Activated CD8-positive, alpha-beta T cell treated with anti-CD3 and anti-CD28 coated beads, Interleukin-2, amount 10 ng/mL, durations not matched to agents 7 days and 5 days (primary cell): ENCODE results near the gene NRP1. TPM values are rescaled to one million over a fixed set of nuclear protein-coding genes. Genes with fewer than 3 reads are reported as not detected.

Experiments used
- ATAC-seq: fragments of 150-1000 bp; cut with Tn5 transposase; one replicate; pipeline ENCODE4 v1.10.0; 2021; ENCODE audit warnings: moderate library complexity
- CTCF ChIA-PET: fragments of 350-600 bp; sonication (Branson Sonifier 250); formaldehyde crosslinking; loops from one replicate; lab custom pipeline; 2021; ENCODE audit warnings: antibody characterized with exemption; lab: Charles Lee
- POLR2A ChIA-PET: fragments of 350-600 bp; sonication (Branson Sonifier 250); formaldehyde crosslinking; loops from one replicate; lab custom pipeline; 2021; ENCODE audit warnings: antibody characterized with exemption; lab: Charles Lee
- DNase-seq: peaks from one replicate; pipeline ENCODE4 v3.0.0-alpha.2; 2020
- H3K27ac Mint-ChIP-seq: one replicate; pipeline ENCODE4 v1.8.0; 2021; ENCODE audit warnings: mild to moderate bottlenecking, mixed read lengths
- H3K27me3 Mint-ChIP-seq: one replicate; pipeline ENCODE4 v1.8.0; 2021; ENCODE audit warnings: low read depth, mixed read lengths
- H3K36me3 Mint-ChIP-seq: one replicate; pipeline ENCODE4 v1.8.0; 2021; ENCODE audit warnings: low read depth, mixed read lengths
- H3K4me1 Mint-ChIP-seq: one replicate; pipeline ENCODE4 v1.8.0; 2021; ENCODE audit warnings: low read depth, mixed read lengths
- H3K4me3 Mint-ChIP-seq: one replicate; pipeline ENCODE4 v1.8.0; 2021; ENCODE audit warnings: mild to moderate bottlenecking, mixed read lengths
- H3K9me3 Mint-ChIP-seq: one replicate; pipeline ENCODE4 v1.8.0; 2022; ENCODE audit warnings: mixed read lengths; ENCODE audit not compliant: insufficient read depth
- total RNA-seq, 2 experiments: library from RNA; stranded (reverse); gene quantifications; one replicate each; pipeline ENCODE4 v1.2.3, GENCODE V29; 2021

NRP1 gene
- total RNA-seq, 2 experiments from 2014 or later, result 0.11 to 0.23 TPM

DNA sequence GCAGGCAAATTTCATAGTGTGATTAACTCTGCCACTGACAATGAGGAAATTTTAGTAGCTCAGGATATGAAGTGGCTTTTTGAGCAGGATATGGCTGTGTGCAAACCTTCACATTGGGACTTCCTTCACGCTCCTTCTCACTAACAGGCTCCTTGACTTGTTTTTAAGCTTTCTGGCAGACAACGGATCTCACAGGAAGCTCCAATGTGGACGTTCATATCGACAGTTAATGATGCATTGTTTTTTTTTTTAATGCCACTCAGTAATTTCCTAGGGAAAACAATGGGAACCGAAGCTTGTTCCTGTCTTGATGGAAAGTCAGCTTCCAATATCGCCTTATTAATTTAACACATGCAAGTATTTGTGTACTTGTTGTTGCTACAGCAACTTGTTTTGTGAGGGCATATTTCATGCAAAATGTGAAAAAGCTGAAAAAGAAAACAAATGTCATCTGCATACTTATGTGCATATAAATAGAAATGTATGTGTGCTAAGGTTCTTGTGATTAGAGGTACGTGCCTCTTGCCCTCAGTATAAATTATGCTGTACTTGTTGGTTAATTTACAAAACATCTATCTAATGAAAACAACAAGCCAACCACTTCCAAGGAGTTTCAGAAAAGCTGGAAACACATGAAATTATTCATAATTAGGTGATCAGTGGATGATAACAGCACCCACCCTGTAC, 84.7 kb downstream of the NRP1 start:
- Mint-ChIP-seq H3K36me3 (no peaks in the 10 kb centered on the region), H3K27me3 (peaks cover 12% of the 10 kb centered on the region), H3K27ac (no peak overlapping the region), H3K4me1 (peaks cover 33% of the 10 kb centered on the region), H3K9me3 (no peaks in the 10 kb centered on the region), H3K4me3 (no peak overlapping the region)
- no peak for DNase-seq
- POLR2A ChIA-PET, result no interaction called here
- CTCF ChIA-PET, result interaction anchor here (0.6 to 2.0 kb wide), 2 partner anchors 57 to 372 kb away, joined by 3 to 8 read pairs; no protein-coding TSS in a partner anchor
- no peak for ATAC-seq

DNA sequence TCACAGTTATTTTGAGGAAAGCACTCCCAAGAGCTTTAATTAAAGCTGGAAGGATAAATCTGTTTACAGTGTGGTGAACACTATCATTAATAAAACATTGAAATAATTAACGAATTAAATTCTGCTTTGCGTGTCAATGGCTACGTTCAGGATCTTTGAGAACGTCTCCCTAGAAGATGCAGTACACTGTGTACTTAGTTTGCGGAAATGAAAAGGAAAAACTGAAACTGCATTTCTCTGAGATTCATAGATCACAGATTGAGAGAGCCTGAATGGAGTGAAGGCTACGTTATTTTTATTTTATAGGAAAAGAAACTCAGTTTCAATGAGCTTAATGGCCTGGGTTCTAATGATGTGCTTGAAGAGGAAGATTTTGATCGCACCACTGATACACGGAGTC, 85.3 kb downstream of the NRP1 start:
- no peak overlapping the region for H3K27ac Mint-ChIP-seq
- peak; percentile 9 for ATAC-seq
- peaks cover 33% of the 10 kb centered on the region for H3K4me1 Mint-ChIP-seq
- H3K4me3 Mint-ChIP-seq, result no peak overlapping the region
- no peak for DNase-seq
- H3K36me3 Mint-ChIP-seq, result no peaks in the 10 kb centered on the region
- no peaks in the 10 kb centered on the region for H3K9me3 Mint-ChIP-seq
- ChIA-PET CTCF (interaction anchor here (0.6 to 2.0 kb wide), 2 partner anchors 56 to 371 kb away, joined by 3 to 8 read pairs; no protein-coding TSS in a partner anchor), POLR2A (no interaction called here)
- peaks cover 12% of the 10 kb centered on the region for H3K27me3 Mint-ChIP-seq

GRCh38 chr10:33248638-33249037, 85.8 kb downstream of the NRP1 start:
- Mint-ChIP-seq H3K36me3 (no peaks in the 10 kb centered on the region), H3K27ac (no peak overlapping the region), H3K9me3 (no peaks in the 10 kb centered on the region), H3K4me1 (peaks cover 33% of the 10 kb centered on the region), H3K27me3 (peaks cover 12% of the 10 kb centered on the region), H3K4me3 (no peak overlapping the region)
- ChIA-PET POLR2A (no interaction called here), CTCF (interaction anchor here (2.0 kb wide), 1 partner anchor 56 kb away, joined by 8 read pairs; no protein-coding TSS in a partner anchor)
- DNase-seq (peak; percentile 64), ATAC-seq (peak; percentile 93)

GRCh38 chr10:33247221-33247922, 87.1 kb downstream of the NRP1 start:
- Mint-ChIP-seq H3K27ac (no peak overlapping the region), H3K27me3 (peaks cover 10% of the 10 kb centered on the region), H3K36me3 (no peaks in the 10 kb centered on the region), H3K4me1 (peaks cover 28% of the 10 kb centered on the region), H3K4me3 (no peak overlapping the region), H3K9me3 (no peaks in the 10 kb centered on the region)
- ChIA-PET CTCF (interaction anchor here (1.5 kb wide), 1 partner anchor 54 kb away, joined by 5 read pairs; no protein-coding TSS in a partner anchor), POLR2A (no interaction called here)
- DNase-seq, result no peak
- no peak for ATAC-seq

DNA sequence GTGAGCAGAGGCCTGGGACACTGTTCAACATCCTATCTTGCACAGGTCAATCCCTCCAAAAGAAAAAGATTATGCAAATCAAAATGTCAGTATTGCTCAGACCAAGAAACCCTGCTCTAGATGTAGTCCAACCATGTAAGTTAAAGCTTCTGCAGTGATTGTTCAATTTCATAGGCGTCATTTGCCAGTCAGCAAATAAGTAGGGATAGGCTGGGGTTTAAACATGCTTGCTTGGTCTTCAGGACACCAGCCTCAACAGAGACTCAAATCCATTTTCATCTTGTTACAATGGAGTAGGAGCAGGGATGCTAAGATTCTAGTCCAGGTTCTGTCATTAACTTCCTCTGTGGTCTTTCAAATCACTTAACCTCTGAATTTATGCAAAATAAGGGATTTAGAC, 89.1 kb downstream of the NRP1 start:
- no peak for DNase-seq
- Mint-ChIP-seq H3K27ac (no peak overlapping the region), H3K4me3 (no peak overlapping the region), H3K36me3 (no peaks in the 10 kb centered on the region), H3K27me3 (peaks cover 15% of the 10 kb centered on the region), H3K9me3 (no peaks in the 10 kb centered on the region), H3K4me1 (peaks cover 28% of the 10 kb centered on the region)
- ATAC-seq, result no peak
- ChIA-PET POLR2A (no interaction called here), CTCF (interaction anchor here (1.1 to 1.2 kb wide), 2 partner anchors 52 to 91 kb away, joined by 3 read pairs; no protein-coding TSS in a partner anchor)

DNA sequence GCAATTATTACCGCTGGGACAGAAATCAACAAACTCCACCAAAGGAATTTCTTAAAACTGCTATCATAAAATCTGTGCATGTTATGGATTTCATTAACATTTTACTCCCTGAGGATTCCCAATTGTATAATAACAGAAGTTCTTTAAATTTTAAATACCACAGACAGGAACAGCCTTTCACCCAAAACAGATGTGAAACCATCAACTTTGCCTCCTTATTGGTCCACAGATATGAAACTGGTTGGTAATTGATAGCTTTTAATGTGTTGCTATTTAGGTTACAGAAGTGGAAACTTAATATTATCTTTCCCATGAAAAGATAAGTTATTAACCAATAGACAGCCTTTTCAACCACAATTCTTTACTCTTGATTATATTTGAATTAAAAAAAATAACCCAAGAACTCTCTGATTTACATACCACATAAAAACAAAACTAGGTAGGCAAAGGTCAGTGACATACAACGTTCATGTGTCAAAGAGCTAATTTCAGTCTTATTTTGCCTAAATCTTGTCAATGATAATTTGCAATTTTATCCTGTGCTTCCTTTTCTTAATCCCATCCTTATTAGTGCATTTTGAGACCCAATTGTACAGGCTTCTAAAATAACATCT, 90.0 kb downstream of the NRP1 start:
- H3K4me1 Mint-ChIP-seq, result peaks cover 20% of the 10 kb centered on the region
- no peak for ATAC-seq

GRCh38 chr10:33243703-33244102, 90.8 kb downstream of the NRP1 start:
- Mint-ChIP-seq H3K27me3 (peaks cover 16% of the 10 kb centered on the region), H3K4me1 (peaks cover 13% of the 10 kb centered on the region), H3K9me3 (no peaks in the 10 kb centered on the region), H3K4me3 (no peak overlapping the region), H3K27ac (no peak overlapping the region), H3K36me3 (no peaks in the 10 kb centered on the region)
- DNase-seq (no peak), ATAC-seq (no peak)
- ChIA-PET POLR2A (no interaction called here), CTCF (no interaction called here)

More for the DNA sequence above, 90.0 kb downstream of the NRP1 start:
- POLR2A ChIA-PET, result no interaction called here
- Mint-ChIP-seq H3K27me3 (peaks cover 16% of the 10 kb centered on the region), H3K4me3 (no peak overlapping the region), H3K36me3 (no peaks in the 10 kb centered on the region), H3K9me3 (no peaks in the 10 kb centered on the region), H3K27ac (no peak overlapping the region)
- CTCF ChIA-PET, result interaction anchor here (1.2 kb wide), 1 partner anchor 51 kb away, joined by 3 read pairs; no protein-coding TSS in a partner anchor
- DNase-seq, result no peak

- CTCF ChIA-PET, result no interaction called here
- Mint-ChIP-seq H3K36me3 (no peaks in the 10 kb centered on the region), H3K27me3 (peaks cover 16% of the 10 kb centered on the region), H3K4me1 (peaks cover 5% of the 10 kb centered on the region), H3K4me3 (no peak overlapping the region), H3K27ac (no peak overlapping the region), H3K9me3 (no peaks in the 10 kb centered on the region)
- no peak for ATAC-seq
- POLR2A ChIA-PET, result no interaction called here
- DNase-seq, result no peak
These were observed 91.5 kb downstream of the NRP1 start for GRCh38 chr10:33242931-33243330.

DNA sequence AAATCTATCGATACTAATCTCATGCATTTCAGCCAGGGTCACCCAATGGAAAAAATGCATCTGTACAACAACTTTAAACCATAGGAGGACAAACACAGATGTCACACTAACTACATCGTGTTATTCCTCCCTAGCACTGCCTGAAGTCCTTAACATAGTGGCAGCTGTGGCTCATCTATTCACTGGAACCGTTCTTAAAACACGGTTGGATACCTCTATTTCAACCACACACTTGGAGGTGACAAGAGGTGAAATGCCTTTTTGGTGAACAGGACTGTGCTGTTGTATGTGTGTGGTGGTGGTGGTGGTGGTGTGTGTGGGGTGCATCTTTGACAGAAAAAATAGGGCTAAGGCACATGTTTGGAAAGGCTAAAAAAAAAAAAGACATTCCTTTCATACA, 93.1 kb downstream of the NRP1 start:
- POLR2A ChIA-PET, result no interaction called here
- CTCF ChIA-PET, result no interaction called here
- Mint-ChIP-seq H3K36me3 (no peaks in the 10 kb centered on the region), H3K27me3 (peaks cover 10% of the 10 kb centered on the region), H3K27ac (no peak overlapping the region), H3K4me1 (no peaks in the 10 kb centered on the region), H3K9me3 (no peaks in the 10 kb centered on the region), H3K4me3 (no peak overlapping the region)
- no peak for ATAC-seq
- DNase-seq, result no peak

DNA sequence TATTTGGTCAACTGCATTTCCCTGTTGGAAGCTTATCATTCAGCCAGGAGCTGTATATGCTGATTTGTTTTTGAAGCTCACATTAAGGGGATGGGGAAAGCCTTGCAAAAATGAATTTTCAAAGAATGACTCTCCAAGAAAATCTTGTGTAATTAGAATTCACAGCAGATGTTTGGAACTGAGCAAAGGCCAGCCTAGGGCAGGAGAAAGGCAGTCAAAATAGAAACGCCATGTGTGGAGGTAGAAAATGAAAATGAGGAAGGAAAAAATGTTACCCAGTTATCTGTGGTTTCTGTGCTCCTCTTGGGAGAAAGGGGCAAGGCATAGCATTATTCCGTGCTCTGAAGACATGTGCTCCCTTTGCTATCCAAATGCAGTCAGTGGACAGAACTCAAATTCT, 93.5 kb downstream of the NRP1 start:
- DNase-seq (no peak), ATAC-seq (no peak)
- Mint-ChIP-seq H3K9me3 (no peaks in the 10 kb centered on the region), H3K27me3 (peaks cover 10% of the 10 kb centered on the region), H3K4me1 (no peaks in the 10 kb centered on the region), H3K27ac (no peak overlapping the region), H3K36me3 (no peaks in the 10 kb centered on the region), H3K4me3 (no peak overlapping the region)
- CTCF ChIA-PET, result no interaction called here
- POLR2A ChIA-PET, result no interaction called here

GRCh38 chr10:33240258-33240657, 94.2 kb downstream of the NRP1 start:
- ChIA-PET POLR2A (no interaction called here), CTCF (interaction anchor here (1.5 kb wide), 1 partner anchor 47 kb away, joined by 3 read pairs; no protein-coding TSS in a partner anchor)
- DNase-seq (no peak), ATAC-seq (no peak)
- no peaks in the 10 kb centered on the region for H3K9me3 Mint-ChIP-seq
- no peak overlapping the region for H3K4me3 Mint-ChIP-seq
- H3K4me1 Mint-ChIP-seq, result no peaks in the 10 kb centered on the region
- no peak overlapping the region for H3K27ac Mint-ChIP-seq
- H3K36me3 Mint-ChIP-seq, result no peaks in the 10 kb centered on the region
- H3K27me3 Mint-ChIP-seq, result peaks cover 11% of the 10 kb centered on the region

- CTCF ChIA-PET, result interaction anchor here (1.5 kb wide), 1 partner anchor 46 kb away, joined by 3 read pairs; no protein-coding TSS in a partner anchor
- Mint-ChIP-seq H3K27ac (no peak overlapping the region), H3K36me3 (no peaks in the 10 kb centered on the region), H3K9me3 (no peaks in the 10 kb centered on the region), H3K27me3 (peaks cover 9% of the 10 kb centered on the region), H3K4me3 (no peak overlapping the region), H3K4me1 (no peaks in the 10 kb centered on the region)
- ATAC-seq (no peak), DNase-seq (no peak)
- POLR2A ChIA-PET, result no interaction called here
These were observed 95.2 kb downstream of the NRP1 start for GRCh38 chr10:33239257-33239656.
